OCI-LY7 (cell line): ENCODE results near the gene GABRR2. TPM values are rescaled to one million over a fixed set of nuclear protein-coding genes. Genes with fewer than 3 reads are reported as not detected.

ENCODE experiments used
- BruUV-seq: library from RNA; stranded (reverse); fragments of 400-500 nt; replicated peaks from 2 replicates; lab custom pipeline; 2021; lab: Mats Ljungman, UMichigan
- CTCF ChIA-PET: fragments of 300-600 bp; sonication (Branson Sonifier 250); formaldehyde crosslinking; loops from one replicate; lab custom pipeline; 2022; ENCODE audit warnings: antibody characterized with exemption; ENCODE audit not compliant: unreplicated experiment; lab: Charles Lee
- POLR2A ChIA-PET: fragments of 300-600 bp; sonication (Branson Sonifier 250); formaldehyde crosslinking; loops from one replicate; lab custom pipeline; 2022; ENCODE audit warnings: antibody characterized with exemption; lab: Charles Lee
- DNase-seq: peaks from one replicate; pipeline ENCODE4 v3.0.0-alpha.2; 2015; ENCODE audit warnings: low spot score
- H2AFZ ChIP-seq: fragments of 200-600 bp; sonication (generic), shearing (Covaris generic); 2 replicates; pipeline ENCODE4 v1.6.1; 2014; ENCODE audit warnings: mild to moderate bottlenecking, antibody characterized with exemption, low read length, moderate library complexity
- H3K27ac ChIP-seq: fragments of 200-600 bp; sonication (generic); 2 replicates; pipeline ENCODE4 v1.5.1; 2014; ENCODE audit warnings: mixed run types, low read depth, mild to moderate bottlenecking, moderate library complexity, low read length, inconsistent platforms; ENCODE audit not compliant: poor library complexity, severe bottlenecking
- H3K36me3 ChIP-seq: fragments of 200-600 bp; sonication (generic); 2 replicates; pipeline ENCODE4 v1.6.1; 2014; ENCODE audit warnings: mild to moderate bottlenecking, antibody characterized with exemption, low read length, moderate library complexity, mixed read lengths; ENCODE audit not compliant: insufficient read depth
- H3K4me1 ChIP-seq: fragments of 200-600 bp; sonication (generic); 2 replicates; pipeline ENCODE4 v1.5.1; 2014; ENCODE audit warnings: mild to moderate bottlenecking, low read length; ENCODE audit not compliant: insufficient read depth, poor library complexity, severe bottlenecking
- H3K4me2 ChIP-seq: fragments of 200-600 bp; sonication (generic); 2 replicates; pipeline ENCODE4 v1.6.1; 2014; ENCODE audit warnings: mild to moderate bottlenecking, low read length
- H3K4me3 ChIP-seq: fragments of 200-600 bp; sonication (generic); 2 replicates; pipeline ENCODE4 v1.5.1; 2014; ENCODE audit warnings: mild to moderate bottlenecking, low read depth, low read length; ENCODE audit not compliant: poor library complexity, severe bottlenecking
- H3K79me2 ChIP-seq: fragments of 200-600 bp; sonication (generic); 2 replicates; pipeline ENCODE4 v1.6.1; 2016; ENCODE audit warnings: low read depth, mild to moderate bottlenecking, low read length, moderate library complexity, mixed read lengths; ENCODE audit not compliant: insufficient read depth
- H3K9me2 ChIP-seq: fragments of 200-600 bp; sonication (generic); 2 replicates; pipeline ENCODE4 v1.6.1; 2016; ENCODE audit warnings: mild to moderate bottlenecking, low read length, mixed read lengths; ENCODE audit not compliant: insufficient read depth
- H3K9me3 ChIP-seq: fragments of 200-600 bp; sonication (generic); 2 replicates; pipeline ENCODE4 v1.6.1; 2014; ENCODE audit warnings: mild to moderate bottlenecking, mixed run types, low read length, mixed read lengths
- H4K20me1 ChIP-seq: fragments of 200-600 bp; sonication (generic); 2 replicates; pipeline ENCODE4 v1.6.1; 2014; ENCODE audit warnings: mild to moderate bottlenecking, antibody characterized with exemption, low read length, moderate library complexity, mixed read lengths; ENCODE audit not compliant: insufficient read depth
- CTCF ChIP-seq: fragments of 200-600 bp; sonication (generic); conservative IDR thresholded peaks from 2 replicates; pipeline ENCODE4 v1.5.1; 2014; ENCODE audit warnings: mild to moderate bottlenecking, antibody characterized with exemption, low read length, moderate library complexity, mixed read lengths
- EZH2phosphoT487 ChIP-seq: fragments of 200-600 bp; sonication (generic); IDR thresholded peaks from 2 replicates; pipeline ENCODE4 v1.6.1; 2018; ENCODE audit warnings: low read depth, borderline replicate concordance, mild to moderate bottlenecking, mixed run types, antibody characterized with exemption, low read length, moderate library complexity, mixed read lengths
- intact Hi-C: fragments of 100-400 bp; cut with micrococcal nuclease; formaldehyde crosslinking; loops from one replicate; pipeline ENCODE4 v1.10.0; 2022; ENCODE audit not compliant: unreplicated experiment
- total RNA-seq, 2 experiments: library from RNA; depleted of rRNA in 1 of 2; stranded (reverse); fragments of >200 nt in 1 of 2; shearing (Covaris generic) in 1 of 2; gene quantifications; 2 replicates each; pipeline ENCODE4 v1.2.3, GENCODE V29; 2014 to 2022

The GABRR2 gene
- total RNA-seq, 2 experiments from 2014 or later: 5.2 to 7.0 TPM

GRCh38 chr6:89214197-89214596 lies 100.9 kb downstream of the GABRR2 start:
- Histone ChIP-seq H3K36me3 (no peaks in the 10 kb centered on the region), H3K9me2 (no peaks in the 10 kb centered on the region), H3K27ac (no peak overlapping the region), H4K20me1 (no peaks in the 10 kb centered on the region), H3K79me2 (no peaks in the 10 kb centered on the region), H3K4me3 (no peak overlapping the region), H3K4me2 (no peak overlapping the region), H2AFZ (no peak overlapping the region), H3K4me1 (peaks cover 3% of the 10 kb centered on the region), H3K9me3 (no peaks in the 10 kb centered on the region)
- no TSS peak for BruUV-seq
- ChIA-PET CTCF (no interaction called here), POLR2A (interaction anchor here (1.0 kb wide), 1 partner anchor 13 kb away, joined by 3 read pairs; no protein-coding TSS in a partner anchor)
- intact Hi-C loops: no loop called here
- no peak for DNase-seq
- TF ChIP-seq EZH2phosphoT487 (no peak), CTCF (no peak)

- Histone ChIP-seq H4K20me1 (no peaks in the 10 kb centered on the region), H3K27ac (no peak overlapping the region), H3K9me2 (no peaks in the 10 kb centered on the region), H3K36me3 (no peaks in the 10 kb centered on the region), H2AFZ (no peak overlapping the region), H3K4me1 (no peaks in the 10 kb centered on the region), H3K4me2 (no peak overlapping the region), H3K9me3 (no peaks in the 10 kb centered on the region), H3K4me3 (no peak overlapping the region), H3K79me2 (no peaks in the 10 kb centered on the region)
- BruUV-seq: no TSS peak
- no peak for DNase-seq
- POLR2A ChIA-PET: interaction anchor here (0.6 to 0.7 kb wide), 2 partner anchors 28 to 632 kb away, joined by 3 read pairs; no protein-coding TSS in a partner anchor
- TF ChIP-seq CTCF (no peak), EZH2phosphoT487 (no peak)
- CTCF ChIA-PET: no interaction called here
- intact Hi-C loops: no loop called here
These were observed 102.6 kb downstream of the GABRR2 start for GRCh38 chr6:89212472-89212871.

- CTCF ChIA-PET: no interaction called here
- no TSS peak for BruUV-seq
These were observed 105.6 kb downstream of the GABRR2 start for GRCh38 chr6:89209457-89209856.

More at GRCh38 chr6:89209457-89209856, 105.6 kb downstream of the GABRR2 start:
- H3K9me2 ChIP-seq: no peaks in the 10 kb centered on the region
- H4K20me1 ChIP-seq: no peaks in the 10 kb centered on the region
- H3K4me3 ChIP-seq: no peak overlapping the region
- no peak for DNase-seq
- no peak overlapping the region for H3K4me2 ChIP-seq
- intact Hi-C loops: no loop called here
- TF ChIP-seq CTCF: no peak
- H3K79me2 ChIP-seq: no peaks in the 10 kb centered on the region
- H3K36me3 ChIP-seq: no peaks in the 10 kb centered on the region
- no peaks in the 10 kb centered on the region for H3K9me3 ChIP-seq
- H3K27ac ChIP-seq: no peak overlapping the region
- POLR2A ChIA-PET: interaction anchor here (0.7 to 0.9 kb wide), 2 partner anchors 10 to 28 kb away, joined by 4 to 6 read pairs; no protein-coding TSS in a partner anchor
- no peaks in the 10 kb centered on the region for H3K4me1 ChIP-seq
- H2AFZ ChIP-seq: no peak overlapping the region
